Astrocyte of the cerebellum (primary cell): ENCODE data around the gene PCNX3.

Source experiments
- DNase-seq: peaks from one replicate; pipeline ENCODE4 v3.0.0-alpha.2; 2011; ENCODE audit warnings: low read depth
- H3K4me3 ChIP-seq: 2 replicates; pipeline ENCODE4 v1.5.1; 2011; ENCODE audit warnings: mild to moderate bottlenecking, low read depth, low read length, moderate library complexity
- in situ Hi-C: cut with HindIII; loops from 2 replicates; pipeline ENCODE4 v1.10.0; 2017; ENCODE audit warnings: low sequenced_read_pairs
- TF ChIP-seq, protein P1 (sequence below): IDR thresholded peaks from 2 replicates; pipeline ENCODE4 v1.5.1; 2012; ENCODE audit warnings: low read length, low read depth, moderate library complexity, mild to moderate bottlenecking; ENCODE audit errors: missing control alignments

Gene PCNX3

DNA sequence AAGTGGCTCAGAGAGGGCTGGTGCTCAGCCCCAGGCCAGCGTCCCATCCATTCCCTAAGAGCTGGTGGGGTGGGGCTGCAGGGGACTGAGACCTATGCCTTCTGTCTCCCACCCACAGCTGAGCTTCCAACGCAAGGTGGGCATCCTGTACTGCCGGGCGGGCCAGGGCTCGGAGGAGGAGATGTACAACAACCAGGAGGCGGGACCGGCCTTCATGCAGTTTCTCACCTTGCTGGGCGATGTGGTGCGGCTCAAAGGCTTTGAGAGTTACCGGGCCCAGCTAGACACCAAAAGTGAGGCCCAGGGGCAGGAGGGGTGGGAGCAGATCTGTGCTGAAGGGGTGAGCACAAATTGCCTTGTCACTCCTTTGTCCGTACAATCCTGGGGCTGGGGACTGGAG, 29.3 kb downstream of the PCNX3 start:
- in situ Hi-C loops = no loop called here
- H3K4me3 ChIP-seq = no peak overlapping the region
- DNase-seq = no peak
- TF ChIP-seq, protein P1, sequence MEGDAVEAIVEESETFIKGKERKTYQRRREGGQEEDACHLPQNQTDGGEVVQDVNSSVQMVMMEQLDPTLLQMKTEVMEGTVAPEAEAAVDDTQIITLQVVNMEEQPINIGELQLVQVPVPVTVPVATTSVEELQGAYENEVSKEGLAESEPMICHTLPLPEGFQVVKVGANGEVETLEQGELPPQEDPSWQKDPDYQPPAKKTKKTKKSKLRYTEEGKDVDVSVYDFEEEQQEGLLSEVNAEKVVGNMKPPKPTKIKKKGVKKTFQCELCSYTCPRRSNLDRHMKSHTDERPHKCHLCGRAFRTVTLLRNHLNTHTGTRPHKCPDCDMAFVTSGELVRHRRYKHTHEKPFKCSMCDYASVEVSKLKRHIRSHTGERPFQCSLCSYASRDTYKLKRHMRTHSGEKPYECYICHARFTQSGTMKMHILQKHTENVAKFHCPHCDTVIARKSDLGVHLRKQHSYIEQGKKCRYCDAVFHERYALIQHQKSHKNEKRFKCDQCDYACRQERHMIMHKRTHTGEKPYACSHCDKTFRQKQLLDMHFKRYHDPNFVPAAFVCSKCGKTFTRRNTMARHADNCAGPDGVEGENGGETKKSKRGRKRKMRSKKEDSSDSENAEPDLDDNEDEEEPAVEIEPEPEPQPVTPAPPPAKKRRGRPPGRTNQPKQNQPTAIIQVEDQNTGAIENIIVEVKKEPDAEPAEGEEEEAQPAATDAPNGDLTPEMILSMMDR = no peak

DNA sequence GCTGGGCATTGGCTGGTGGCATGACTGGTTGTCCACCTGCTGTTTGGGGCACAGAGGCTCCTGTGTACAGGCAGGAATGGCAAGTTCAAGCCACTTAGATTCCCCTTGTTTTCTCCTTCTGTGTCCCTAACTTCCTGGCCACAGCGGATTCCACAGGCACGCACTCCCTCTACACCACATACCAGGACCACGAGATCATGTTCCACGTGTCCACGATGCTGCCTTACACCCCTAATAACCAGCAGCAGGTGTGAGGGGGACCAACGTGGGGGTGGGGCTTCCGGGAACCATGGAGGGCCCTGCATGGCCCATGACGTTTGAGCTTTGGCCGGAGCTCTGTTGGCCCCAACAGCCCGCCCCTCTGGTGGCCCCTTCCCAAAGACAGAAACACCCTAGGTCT, 30.1 kb downstream of the PCNX3 start:
- in situ Hi-C loops = no loop called here
- DNase-seq = peak; percentile 33
- TF ChIP-seq, protein P1 = no peak
- H3K4me3 ChIP-seq = no peak overlapping the region

DNA sequence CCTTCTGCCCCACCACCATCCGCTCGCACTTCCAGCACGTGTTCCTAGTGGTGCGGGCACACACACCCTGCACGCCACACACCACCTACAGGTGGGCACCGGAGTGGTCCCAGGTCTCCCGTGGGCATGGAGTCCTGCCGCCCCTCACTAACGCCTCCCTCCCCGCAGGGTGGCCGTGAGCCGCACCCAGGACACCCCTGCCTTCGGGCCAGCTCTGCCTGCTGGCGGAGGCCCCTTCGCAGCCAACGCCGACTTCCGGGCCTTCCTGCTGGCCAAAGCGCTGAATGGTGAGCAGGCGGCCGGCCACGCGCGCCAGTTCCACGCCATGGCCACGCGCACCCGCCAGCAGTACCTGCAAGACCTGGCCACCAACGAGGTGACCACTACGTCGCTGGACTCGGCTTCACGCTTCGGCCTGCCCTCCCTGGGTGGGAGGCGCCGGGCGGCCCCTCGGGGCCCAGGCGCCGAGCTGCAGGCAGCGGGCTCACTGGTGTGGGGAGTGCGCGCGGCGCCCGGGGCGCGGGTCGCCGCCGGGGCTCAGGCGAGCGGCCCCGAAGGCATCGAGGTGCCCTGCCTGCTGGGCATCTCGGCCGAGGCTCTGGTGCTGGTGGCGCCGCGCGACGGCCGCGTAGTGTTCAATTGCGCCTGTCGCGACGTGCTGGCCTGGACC, 30.8 kb downstream of the PCNX3 start:
- no peak overlapping the region for H3K4me3 ChIP-seq
- TF ChIP-seq, protein P1 = no peak
- no peak for DNase-seq
- in situ Hi-C loops = no loop called here

DNA sequence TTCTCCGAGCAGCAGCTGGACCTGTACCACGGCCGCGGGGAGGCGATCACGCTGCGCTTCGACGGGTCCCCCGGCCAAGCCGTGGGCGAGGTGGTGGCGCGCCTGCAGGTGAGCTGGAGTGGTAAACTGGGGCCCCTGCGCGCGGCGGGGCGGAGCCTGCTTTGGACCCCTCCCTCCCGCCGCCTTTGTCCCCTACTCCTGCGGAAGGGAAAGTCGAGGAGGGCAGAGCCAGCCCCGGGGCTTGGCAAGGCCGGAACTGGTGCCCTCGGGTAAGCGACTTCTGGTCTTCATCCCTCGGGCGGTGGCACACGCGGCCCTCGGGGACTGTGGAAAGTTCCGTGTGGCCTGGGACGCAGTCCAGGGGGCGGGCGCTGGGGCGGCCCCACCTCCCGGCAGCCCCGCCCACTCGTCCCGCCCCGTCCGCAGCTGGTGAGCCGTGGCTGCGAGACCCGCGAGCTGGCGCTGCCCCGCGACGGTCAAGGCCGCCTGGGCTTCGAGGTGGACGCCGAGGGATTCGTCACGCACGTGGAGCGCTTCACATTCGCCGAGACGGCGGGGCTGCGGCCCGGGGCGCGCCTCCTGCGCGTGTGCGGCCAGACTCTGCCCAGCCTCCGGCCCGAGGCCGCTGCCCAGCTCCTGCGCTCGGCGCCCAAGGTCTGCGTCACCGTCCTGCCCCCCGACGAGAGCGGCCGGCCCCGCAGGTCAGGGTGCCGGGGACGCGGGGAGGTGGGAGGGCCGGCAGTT, 31.6 kb downstream of the PCNX3 start:
- no peak for DNase-seq
- in situ Hi-C loops = no loop called here
- TF ChIP-seq, protein P1 = no peak
- H3K4me3 ChIP-seq = peak overlapping the region; percentile 21

DNA sequence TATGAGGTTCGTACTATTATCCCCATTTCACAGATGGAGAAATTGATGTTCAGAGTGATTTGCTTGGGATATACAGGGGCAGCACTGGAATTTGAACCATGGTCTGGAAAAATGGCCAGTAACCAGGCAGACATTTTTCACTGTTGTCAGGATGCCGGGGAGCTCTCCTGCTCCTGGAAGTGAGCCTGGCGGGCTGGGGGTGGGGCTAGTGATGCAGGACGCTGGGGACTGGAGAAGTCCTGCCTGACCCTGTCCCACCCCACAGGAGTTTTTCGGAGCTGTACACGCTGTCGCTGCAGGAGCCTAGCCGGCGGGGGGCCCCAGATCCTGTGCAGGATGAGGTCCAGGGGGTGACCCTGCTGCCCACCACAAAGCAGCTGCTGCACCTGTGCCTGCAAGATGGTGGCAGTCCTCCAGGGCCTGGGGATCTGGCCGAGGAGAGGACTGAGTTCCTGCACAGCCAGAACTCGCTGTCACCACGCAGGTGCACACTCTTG, 33.5 kb downstream of the PCNX3 start:
- no peak for DNase-seq
- in situ Hi-C loops = no loop called here
- H3K4me3 ChIP-seq = no peak overlapping the region
- TF ChIP-seq, protein P1 = no peak

DNA sequence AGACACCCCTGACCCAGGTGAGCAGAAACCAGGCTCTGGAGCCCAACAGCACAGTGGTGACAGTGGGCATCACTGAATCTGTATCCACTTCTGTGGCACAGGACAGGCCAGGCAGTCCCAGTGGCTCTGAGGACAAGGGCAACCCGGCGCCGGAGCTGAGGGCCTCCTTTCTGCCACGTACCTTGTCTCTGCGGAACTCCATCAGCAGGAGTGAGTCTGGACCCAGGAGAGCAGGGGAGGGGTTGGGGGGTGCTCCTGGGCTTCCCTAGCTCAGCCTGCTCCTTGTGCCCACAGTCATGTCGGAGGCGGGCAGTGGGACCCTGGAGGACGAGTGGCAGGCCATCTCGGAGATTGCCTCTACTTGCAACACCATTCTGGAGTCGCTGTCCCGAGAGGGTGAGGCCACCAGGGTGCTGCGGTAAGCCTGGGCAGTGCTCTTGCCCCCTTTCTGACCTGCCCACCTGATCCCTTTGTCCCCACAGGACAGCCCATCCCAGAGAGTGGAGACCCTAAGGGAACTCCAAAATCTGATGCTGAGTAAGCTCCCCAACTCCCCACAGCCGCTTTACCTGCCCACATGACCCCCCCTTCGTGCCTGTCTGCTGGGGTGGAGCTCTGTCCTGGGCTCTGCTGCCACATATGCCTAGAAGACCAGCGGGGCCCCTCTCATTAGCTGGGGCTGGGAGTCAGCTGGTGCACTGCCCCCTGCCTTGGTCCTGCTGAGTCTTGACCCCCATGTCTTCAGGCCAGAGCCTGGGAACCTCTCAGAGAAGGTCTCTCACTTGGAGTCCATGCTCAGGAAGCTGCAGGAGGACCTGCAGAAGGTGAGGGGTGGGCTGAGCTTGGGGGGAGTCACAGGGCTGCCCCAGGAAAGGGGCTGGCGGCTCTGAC, 34.3 kb downstream of the PCNX3 start:
- in situ Hi-C loops = no loop called here
- no peak overlapping the region for H3K4me3 ChIP-seq
- DNase-seq = no peak
- TF ChIP-seq, protein P1 = no peak
